Activated CD4-positive, CD25-positive, alpha-beta regulatory T cell (primary cell): Measurements from ENCODE around the gene ZNF232.
"Not testable (repeated sequence)": the region's sequence is repeated elsewhere in the genome, so short reads cannot be mapped to it uniquely, and the experiment has no call there.

Experiments used
- DNase-seq, 4 experiments: peaks; one replicate each; lab custom pipeline; 2025; lab: John Stamatoyannopoulos, UW

ZNF232 gene

GRCh38 chr17:5097101-5097834 lies 14.4 kb downstream of the ZNF232 start:
- DNase-seq = peak in 2 of 4 experiments; percentile 16 to 17

DNA sequence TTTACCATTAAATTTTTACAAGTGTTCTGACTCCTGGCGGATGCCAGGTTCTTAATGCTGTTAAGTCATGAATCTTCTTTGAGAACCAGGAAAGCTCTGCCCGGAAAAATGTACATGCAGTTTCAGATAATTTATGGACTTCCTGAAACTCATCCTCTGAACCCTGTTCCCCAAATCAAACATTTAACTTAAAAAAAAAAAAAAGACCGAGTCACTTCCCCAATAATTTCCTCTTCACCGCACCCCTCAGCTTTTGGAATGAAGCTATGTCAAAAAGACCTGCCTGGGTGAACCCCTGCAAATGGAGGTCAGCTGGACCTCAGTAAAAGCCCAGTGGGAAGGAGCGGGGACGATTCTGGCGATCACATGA lies 15.0 kb downstream of the ZNF232 start:
- no peak for DNase-seq

GRCh38 chr17:5092218-5093010 lies 19.3 kb downstream of the ZNF232 start:
- DNase-seq = no peak

- DNase-seq = no peak
Observed at GRCh38 chr17:5080591-5080990, 31.1 kb downstream of the ZNF232 start.

DNA sequence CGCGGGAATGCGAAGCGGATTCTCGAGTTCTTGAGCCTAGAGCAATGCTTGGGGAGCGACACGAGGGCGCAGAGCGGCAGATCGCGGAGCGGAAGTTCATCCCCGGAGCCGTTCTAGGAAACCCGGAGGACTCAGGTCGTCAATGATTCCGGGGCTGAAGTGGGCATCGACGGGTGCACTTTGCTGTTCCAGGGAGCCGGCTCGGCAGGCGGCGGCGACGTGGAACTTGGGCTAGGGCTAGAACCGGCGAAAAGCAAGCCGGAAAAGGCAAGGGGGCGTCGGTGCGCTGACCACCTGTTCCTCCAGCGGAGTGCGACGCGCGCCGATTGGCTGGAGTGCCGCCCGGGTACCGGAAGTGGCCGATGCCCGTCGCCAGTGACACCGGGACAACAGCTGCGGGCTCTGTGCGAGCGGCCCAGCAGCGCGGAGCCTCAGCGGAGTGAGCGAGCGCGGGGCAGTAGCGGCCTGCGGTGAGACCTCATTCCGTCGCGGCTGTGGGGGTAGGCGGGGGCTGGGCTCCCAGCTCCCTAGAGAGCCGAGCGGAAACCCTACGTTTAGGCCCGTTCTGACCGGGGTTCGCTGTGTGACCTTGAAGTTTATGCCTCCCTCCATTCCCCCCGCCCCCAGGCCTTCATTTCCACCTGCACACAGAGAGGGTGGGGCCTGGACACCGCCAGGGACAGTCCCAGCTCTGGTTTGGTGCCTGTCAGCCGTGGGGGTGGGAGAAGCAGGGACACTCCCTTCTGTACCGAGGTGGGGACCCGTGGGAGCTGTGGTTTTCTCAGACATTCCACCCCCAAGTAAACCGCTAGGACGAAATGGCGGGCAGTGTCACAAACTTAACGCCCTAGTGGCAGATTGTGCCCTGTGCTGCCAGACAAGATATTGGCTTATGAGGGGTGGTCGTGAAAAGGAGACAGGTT lies 33.3 kb downstream of the ZNF232 start, which contains the start of gene ZFP3:
Gene ZFP3 (plus strand): TSS at position 362 of the 923 bp plus-strand sequence. CDS start 13,038 bp downstream, outside the sequence.
- DNase-seq = peak; percentile 46 to 59 (median 56)

DNA sequence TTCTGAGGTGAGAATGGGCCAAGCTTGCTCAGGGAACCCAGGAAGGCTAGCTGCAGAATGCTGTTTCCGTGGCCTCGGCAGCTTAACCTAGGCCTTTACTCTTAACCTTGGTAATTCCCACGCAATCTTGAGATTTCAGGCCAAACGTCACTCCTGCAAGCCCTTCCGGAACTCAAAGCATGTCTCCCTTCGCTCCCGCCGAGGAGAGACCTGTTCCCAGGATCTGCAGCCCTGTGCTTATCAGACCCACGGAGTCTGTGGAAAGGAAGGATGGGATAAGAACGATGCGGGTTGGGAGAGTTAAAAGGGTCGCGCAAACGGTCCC lies 33.9 kb downstream of the ZNF232 start:
- DNase-seq = no peak

- DNase-seq = not testable (repeated sequence)
Observed at GRCh38 chr17:5077275-5077674, 34.4 kb downstream of the ZNF232 start.

DNA sequence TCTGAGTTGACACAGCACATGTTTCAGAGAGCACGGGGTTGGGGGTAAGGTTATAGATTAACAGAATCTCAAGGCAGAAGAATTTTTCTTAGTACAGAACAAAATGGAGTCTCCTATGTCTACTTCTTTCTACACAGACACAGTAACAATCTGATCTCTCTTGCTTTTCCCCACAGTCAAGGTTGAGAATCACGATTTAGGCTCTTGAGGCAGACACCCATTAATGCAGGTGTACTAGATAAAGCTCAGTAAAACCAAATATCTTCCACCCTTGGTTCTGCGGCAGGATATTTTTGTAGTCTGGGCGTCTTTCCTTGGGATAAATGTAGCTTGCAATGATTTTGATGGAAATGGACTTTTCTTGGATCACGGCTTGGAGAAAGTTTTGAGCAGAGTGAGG lies 36.2 kb downstream of the ZNF232 start:
- not testable (repeated sequence) for DNase-seq

DNA sequence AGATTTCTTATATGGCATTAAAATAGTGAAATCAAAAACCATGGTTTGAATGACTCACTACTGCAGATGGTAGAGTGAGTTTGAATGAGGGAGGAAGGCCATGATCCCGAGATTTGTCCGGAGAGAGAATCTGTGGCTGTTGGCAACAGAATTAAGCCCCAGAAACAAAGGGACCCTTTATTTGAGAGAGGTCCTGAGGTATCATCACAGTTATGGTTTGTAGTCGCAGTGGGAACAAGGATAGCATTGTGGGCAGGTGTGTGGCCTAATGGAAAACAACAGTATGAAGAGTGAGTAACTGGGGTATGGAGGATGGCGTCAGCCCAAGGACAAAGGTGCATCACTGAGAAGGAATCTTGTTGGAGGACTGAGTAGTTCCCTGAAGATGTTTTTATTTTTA lies 42.0 kb downstream of the ZNF232 start:
- no peak for DNase-seq

GRCh38 chr17:5068236-5068635 lies 43.4 kb downstream of the ZNF232 start:
- DNase-seq = no peak

DNA sequence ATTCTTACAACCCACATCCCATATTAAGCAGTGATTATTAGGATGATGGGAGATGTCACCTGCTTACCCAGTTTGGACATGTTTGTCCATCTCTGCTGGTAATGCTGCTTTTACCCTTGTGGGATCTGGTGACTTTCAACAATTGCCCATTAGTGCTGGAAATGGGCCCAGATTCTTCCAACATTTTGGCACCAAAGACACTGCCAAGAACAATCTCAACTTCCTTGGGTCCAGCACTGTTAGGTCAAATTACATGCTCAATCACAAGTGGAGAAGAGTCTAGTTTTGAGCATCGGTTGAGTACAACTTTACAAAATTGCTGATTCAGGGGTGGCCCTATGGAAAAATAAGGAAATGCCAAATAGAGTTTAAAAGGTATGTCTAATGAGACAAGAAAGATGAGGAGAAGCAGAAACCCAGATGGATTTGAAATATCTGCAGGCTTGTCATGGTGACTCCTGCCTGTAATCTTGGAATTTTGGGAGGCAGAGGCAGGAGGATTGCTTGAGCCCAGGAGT lies 46.4 kb downstream of the ZNF232 start:
- DNase-seq = no peak
